ENCODE data around the gene FRAT2. TPM values are rescaled to one million over a fixed set of nuclear protein-coding genes. Genes with fewer than 3 reads are reported as not detected.

Gene FRAT2
- total RNA-seq, 1 donor from 2014 or later: 38.7 TPM

GRCh38 chr10:97361537-97361901, 27.0 kb upstream of the FRAT2 start:
- no peaks in the 10 kb centered on the region for H3K27me3 Mint-ChIP-seq
- DNase-seq (ENCODE audit: low spot score, unreplicated experiment): no peak
- H3K9me3 Mint-ChIP-seq (ENCODE audit: low read depth): no peaks in the 10 kb centered on the region
- H3K4me3 Mint-ChIP-seq (ENCODE audit: low read depth): no peak overlapping the region
- H3K27ac Mint-ChIP-seq: no peak overlapping the region
- no peaks in the 10 kb centered on the region for H3K4me1 Mint-ChIP-seq (ENCODE audit: low read depth)
- H3K36me3 Mint-ChIP-seq (ENCODE audit: insufficient read depth): peaks cover 12% of the 10 kb centered on the region
- TF ChIP-seq CTCF (IDR thresholded peaks at IDR 0.05; ENCODE audit: unreplicated experiment): no peak

GRCh38 chr10:97360705-97361536, 26.4 kb upstream of the FRAT2 start:
- no peak for TF ChIP-seq CTCF (IDR thresholded peaks at IDR 0.05; ENCODE audit: unreplicated experiment)
- Mint-ChIP-seq H3K4me1 (ENCODE audit: low read depth) (no peaks in the 10 kb centered on the region), H3K27me3 (no peaks in the 10 kb centered on the region), H3K36me3 (ENCODE audit: insufficient read depth) (peaks cover 16% of the 10 kb centered on the region), H3K4me3 (ENCODE audit: low read depth) (no peak overlapping the region), H3K9me3 (ENCODE audit: low read depth) (no peaks in the 10 kb centered on the region), H3K27ac (peak overlapping the region; percentile 41)
- no peak for DNase-seq (ENCODE audit: low spot score, unreplicated experiment)

DNA sequence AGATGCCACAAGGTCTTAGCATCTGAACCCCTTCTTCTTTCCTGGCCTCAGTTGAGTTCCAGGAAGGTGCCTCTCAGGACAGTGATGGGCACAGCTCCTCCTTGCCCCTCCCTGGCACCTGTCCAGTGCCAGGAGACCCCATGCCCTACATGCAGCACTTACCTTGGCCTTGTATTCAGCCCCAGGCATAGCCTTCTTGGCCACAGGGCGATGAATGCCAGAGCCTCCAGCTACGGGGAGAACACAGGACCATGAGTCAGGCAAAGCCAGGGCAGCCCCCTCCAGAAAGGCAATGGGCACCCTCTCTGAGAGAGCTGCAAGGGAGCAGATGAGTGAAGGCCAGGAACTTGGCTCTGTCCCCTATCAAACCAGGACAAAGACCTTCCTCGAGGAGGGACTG, 24.3 kb upstream of the FRAT2 start:
- peaks cover 2% of the 10 kb centered on the region for H3K4me1 Mint-ChIP-seq (ENCODE audit: low read depth)
- H3K27ac Mint-ChIP-seq: no peak overlapping the region

DNA sequence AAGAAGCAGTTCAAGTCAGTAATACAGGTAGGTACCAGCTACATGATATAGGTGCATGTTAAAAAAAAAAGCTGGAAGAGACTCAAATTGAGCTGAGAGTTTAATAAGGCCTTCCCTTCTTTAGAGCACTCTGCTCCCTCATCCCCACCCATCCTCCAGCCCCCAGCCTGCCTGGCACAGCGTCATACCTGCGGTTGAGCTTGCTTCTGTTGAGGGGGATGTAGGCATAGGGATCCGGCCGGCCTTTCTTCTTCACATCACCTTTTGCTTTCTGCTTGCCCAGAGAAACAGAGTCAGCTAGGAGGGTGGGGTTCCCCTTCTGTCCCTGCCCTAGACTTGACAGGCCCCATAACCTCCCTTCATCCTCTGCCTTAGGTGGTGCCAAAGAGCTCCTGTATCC, 23.8 kb upstream of the FRAT2 start:
- no peak overlapping the region for H3K4me3 Mint-ChIP-seq (ENCODE audit: low read depth)
- no peak for TF ChIP-seq CTCF (IDR thresholded peaks at IDR 0.05; ENCODE audit: unreplicated experiment)
- H3K27ac Mint-ChIP-seq: no peak overlapping the region
- DNase-seq (ENCODE audit: low spot score, unreplicated experiment): no peak
- H3K9me3 Mint-ChIP-seq (ENCODE audit: low read depth): no peaks in the 10 kb centered on the region
- H3K4me1 Mint-ChIP-seq (ENCODE audit: low read depth): peaks cover 2% of the 10 kb centered on the region
- H3K27me3 Mint-ChIP-seq: no peaks in the 10 kb centered on the region
- peaks cover 12% of the 10 kb centered on the region for H3K36me3 Mint-ChIP-seq (ENCODE audit: insufficient read depth)

More for the DNA sequence above, 24.3 kb upstream of the FRAT2 start:
- H3K9me3 Mint-ChIP-seq (ENCODE audit: low read depth): no peaks in the 10 kb centered on the region
- no peak overlapping the region for H3K4me3 Mint-ChIP-seq (ENCODE audit: low read depth)
- peaks cover 12% of the 10 kb centered on the region for H3K36me3 Mint-ChIP-seq (ENCODE audit: insufficient read depth)
- no peak for TF ChIP-seq CTCF (IDR thresholded peaks at IDR 0.05; ENCODE audit: unreplicated experiment)
- no peaks in the 10 kb centered on the region for H3K27me3 Mint-ChIP-seq
- no peak for DNase-seq (ENCODE audit: low spot score, unreplicated experiment)

DNA sequence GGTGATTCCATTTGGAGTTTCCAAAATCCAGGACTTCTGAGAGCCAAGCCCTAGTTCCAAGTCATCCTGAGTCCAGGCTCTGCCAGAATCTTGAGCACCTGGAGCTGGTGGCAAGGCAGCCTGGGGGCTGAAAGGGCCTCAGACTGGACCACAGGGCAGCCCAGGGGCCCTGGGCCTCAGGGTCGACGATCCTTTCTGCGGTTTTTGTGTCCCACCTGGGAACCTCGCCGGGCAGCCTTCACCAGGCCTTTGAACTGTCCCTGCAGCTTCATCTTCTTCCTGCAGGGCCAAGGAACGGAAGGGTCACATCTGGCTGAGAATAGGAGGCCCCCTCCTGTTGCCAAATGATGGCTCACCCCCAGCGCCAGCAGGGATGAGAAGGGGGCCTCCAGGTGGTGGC, 22.4 kb upstream of the FRAT2 start:
- Mint-ChIP-seq H3K4me3 (ENCODE audit: low read depth) (no peak overlapping the region), H3K4me1 (ENCODE audit: low read depth) (peaks cover 2% of the 10 kb centered on the region), H3K9me3 (ENCODE audit: low read depth) (no peaks in the 10 kb centered on the region), H3K27ac (no peak overlapping the region), H3K27me3 (no peaks in the 10 kb centered on the region), H3K36me3 (ENCODE audit: insufficient read depth) (peaks cover 12% of the 10 kb centered on the region)
- TF ChIP-seq CTCF (IDR thresholded peaks at IDR 0.05; ENCODE audit: unreplicated experiment): no peak
- DNase-seq (ENCODE audit: low spot score, unreplicated experiment): no peak
